Activated naive CD4-positive, alpha-beta T cell treated with anti-CD3 and anti-CD28 coated beads, Interleukin-2, amount 50 U/mL, for 16 hours (primary cell): ENCODE data around the gene LHX3.

Source experiments
- DNase-seq: peaks from one replicate; pipeline ENCODE4 v3.0.0-alpha.2; 2020

The LHX3 gene

DNA sequence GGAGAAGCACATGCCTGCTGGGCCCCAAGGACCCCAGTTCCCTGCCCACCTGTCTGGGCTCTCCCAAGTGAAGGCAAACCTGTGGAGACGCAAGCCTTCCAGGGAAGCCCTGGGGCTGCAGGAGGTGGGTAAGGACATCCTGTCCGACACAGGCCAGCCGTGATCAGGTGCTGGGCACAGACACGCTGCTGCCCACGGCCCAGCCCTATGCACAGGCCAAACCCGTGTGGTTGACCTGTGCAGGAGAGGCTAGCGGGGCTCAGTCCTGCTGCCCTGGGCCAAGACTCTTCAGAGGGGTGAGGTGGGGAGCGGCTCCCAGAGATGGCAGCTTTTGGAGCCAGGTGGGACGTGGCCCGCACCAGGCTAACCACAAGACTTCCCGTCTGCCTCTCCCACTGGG is 14.3 kb downstream of the LHX3 start:
- no peak for DNase-seq

DNA sequence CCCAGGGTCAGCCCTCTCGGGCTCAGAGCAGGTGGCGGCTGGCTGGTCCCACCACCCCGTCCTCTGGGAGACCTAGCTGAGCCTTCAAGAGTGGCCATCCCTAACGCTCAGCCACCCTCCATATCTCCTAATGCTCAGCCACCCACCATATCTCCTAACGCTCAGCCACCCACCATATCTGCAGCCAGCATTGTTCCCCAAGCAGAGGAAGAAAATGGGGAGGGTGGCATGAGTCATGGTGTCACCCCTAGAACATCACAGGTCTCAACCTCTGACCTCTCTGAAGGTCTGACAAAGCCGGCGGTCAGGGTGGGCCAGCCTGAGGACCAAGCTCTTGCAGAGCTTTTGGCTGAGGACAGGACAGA is 14.7 kb downstream of the LHX3 start:
- DNase-seq: no peak

DNA sequence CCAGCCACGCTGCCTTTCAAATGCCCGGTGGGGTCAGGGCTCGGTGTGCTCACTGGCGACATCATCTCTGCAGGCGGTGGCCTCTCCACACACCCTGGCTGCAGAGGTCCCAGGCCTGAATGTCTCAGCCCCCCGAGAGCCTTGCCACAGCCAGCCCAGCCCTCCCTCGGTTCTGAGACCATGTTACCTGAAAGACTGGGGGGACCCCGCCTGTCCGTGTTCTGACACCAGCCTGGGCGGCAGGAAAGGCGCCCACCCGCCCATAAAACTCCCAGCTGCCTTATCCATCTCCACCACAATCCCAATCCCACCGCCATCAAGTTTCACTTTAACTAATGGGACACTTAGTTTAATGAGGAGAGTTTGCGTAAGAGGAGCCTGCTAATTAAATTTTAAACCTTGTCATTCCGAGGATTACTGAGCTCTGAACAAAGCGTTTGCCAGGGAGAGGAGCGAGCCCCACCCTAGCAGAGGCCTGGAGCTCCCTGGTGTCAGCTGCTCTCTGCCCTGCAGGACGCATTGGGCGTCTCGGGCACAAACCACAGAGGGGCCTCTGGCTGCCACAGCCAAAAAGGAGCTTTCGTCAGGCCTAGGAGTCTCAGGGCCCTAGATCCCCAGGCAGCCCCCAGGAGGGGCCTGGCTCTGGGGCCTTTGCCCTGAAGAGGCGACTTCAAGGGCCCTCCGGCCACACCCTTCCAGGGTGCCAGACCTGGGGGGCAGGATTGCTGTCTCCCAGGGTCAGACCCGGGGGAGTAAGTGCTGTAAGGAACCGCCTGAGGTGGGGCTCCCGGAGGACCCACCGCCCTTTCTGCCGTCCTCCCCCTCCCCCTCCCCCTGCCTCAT is 15.3 kb downstream of the LHX3 start:
- no peak for DNase-seq

DNA sequence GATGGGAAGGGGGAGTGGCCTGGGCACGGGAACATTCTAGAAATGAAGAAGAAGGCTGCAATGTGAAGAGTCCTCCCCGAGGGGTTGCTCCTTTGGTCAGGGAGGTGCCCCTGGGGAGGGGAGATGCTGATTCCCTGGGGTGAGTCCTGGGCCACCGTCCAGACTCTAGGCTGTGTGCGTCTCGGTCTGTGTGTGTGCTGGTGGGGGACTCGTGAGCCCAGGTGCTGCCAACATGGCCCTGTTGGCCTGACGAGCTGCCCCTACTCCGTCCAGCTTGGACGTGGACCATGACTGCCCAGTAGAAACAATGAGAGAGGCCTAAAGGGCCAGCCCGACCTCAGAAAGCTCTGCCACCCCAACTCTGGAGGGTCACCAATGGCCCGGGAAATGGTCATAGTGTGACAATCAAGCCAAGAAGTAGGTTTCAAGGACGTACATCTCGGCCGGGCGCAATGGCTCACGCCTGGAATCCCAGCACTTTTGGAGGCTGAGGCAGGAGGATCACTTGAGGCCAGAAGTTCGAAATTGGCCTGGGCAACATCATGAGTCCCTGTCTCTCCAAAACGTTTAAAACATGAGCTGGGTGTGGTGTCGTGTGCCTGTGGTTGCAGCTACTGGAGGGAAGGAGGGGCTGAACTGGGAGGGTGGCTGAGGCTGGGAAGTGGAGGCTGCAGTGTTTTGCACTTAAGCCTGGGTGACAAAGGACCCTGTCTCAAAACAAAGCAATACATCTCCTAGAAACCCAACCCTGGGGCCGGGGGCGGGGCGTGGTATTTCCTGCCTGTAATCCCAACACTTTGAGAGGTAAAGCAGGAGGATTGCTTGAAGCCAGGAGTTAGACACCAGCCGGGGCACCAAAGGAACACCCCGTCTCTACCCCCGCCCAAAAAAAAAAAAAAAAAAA is 17.0 kb downstream of the LHX3 start:
- DNase-seq: no peak

DNA sequence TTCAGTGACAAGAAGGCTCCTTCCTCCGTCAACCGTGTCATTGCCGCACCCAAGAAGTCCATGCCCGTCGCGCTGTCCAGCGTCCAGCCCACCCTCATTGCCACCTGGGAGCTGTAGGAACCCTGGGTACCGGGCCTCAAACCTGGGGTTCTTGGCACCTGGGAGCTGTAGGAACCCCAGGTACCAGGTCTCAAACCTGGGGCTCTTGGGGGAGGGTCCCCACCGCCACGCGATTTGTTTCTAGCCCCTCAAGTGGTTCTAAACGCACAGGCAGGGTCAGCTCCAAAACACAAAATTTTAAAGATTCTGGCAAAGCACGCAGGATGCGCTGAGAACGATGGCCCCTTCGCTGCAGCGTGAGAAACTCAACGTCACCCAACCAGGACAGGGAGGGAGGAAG is 17.7 kb downstream of the LHX3 start:
- DNase-seq: no peak

DNA sequence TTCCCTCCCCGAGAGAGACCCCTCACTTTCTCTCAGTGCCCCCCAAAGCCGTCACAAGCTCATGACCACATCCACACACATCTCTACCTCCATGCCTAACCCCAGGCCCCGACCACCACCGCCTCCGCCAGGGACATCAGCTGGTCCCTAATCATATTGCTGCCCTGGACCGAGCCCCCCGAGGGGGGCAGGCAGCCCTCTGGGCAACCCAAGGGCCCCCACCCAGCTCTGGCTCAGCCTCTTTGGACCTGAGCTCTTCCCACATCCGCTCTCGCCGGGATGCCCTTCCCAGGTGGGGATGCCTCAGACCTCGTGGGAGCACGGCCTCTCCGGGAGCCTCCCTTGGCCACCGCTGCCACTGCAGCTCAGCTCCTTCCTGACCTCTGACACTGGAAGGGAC is 18.5 kb downstream of the LHX3 start:
- no peak for DNase-seq

DNA sequence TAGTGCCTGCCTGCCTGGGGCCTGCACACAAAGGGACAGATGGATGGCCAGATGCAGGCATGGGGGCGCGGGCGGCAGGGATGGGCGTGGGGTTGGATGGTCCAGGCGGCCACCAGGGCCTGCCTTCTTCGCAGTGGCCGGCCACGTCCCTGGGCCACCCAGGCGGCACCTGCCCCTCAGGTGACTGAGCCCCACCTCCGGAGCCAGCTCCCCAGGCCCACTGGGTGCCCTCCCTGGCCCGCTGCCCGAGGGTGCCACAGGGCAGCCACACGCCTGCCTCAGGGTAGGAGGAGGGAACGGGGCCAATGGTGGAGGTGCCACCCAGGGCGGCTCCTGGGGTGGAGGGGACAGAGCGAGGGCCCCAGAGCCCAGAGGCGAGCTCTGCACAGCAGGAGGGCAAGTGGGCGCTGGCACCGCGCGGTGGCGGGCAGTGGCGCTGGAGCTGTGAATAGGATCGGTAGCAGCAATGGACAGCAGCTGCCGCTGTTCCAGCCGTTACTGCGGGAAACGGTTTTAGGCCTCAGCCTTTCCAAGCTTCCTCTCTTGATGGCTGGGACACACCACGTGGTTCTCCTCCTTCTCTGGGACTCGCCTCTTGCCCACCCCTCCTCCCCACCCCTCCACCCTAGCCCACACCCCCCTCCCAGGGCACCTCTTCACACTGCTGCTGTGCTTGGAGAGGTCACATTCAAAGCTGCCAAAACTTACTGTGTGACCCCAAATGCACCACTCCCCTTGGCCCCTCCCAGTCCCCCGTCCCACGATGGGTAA is 19.1 kb downstream of the LHX3 start:
- DNase-seq: no peak

DNA sequence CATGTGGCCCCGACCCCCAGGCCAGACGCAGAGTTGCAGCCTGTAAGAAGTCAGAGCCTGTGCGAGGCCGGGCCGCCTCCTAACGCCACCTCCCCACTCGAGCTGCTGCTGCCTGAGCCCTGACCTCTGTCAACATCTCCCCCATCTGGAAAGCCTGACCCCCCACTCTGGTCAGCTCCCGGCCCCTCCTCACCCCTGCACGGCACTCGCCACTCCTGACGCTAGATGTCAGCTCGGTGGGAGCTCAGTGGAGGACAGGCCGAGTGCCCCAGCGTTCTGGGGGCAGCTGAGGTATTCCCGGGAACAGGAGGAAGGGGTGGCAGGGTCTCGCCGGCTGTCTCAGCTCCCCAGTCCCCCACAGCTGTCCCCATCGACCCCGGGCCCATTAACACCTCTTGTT is 19.9 kb downstream of the LHX3 start:
- no peak for DNase-seq

DNA sequence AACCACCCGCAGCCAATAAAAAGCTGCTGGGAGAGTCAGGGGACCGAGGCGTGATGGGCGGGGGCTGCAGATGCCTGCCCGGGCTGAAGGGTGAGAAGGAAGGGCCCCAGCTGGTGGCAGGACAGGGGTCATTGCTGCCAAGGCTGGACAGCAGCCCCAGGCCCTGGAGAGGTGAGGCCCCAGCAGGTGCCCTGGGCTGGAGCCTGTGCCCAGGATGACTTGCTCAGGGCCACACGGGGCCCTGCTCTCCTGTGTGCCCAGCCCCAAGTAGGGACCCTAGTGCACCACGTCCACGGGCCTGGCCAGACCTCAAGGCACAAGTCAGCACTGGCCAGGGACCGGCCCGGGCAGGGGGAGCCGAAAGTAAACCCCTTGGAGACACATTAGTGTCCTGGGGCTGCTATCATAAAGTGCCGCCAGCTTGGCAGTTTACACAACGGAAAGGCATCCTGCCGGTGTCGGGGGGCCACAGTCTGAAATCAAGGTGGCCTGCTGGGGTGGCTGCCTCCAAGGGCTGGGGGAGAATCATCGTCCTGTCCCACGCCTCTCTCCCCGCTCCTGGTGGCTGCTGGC is 22.0 kb downstream of the LHX3 start:
- no peak for DNase-seq

DNA sequence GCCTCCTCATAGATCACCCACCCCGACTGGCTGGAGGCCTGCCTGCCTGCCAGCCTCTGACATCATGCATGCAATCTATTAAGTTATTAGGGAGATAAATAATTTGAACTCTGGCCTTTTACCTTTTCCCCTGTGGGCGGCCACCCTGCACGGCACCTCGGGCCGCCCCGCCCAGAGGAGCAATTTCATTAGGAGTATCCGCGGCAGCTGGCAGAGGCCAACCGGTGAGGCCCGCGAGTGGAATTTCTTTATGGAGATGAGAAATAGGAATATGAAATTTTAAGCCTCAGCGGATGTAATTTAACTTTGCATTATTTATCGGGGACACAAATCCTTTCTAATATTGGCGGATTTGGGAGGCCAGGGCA is 22.5 kb downstream of the LHX3 start:
- DNase-seq: no peak

DNA sequence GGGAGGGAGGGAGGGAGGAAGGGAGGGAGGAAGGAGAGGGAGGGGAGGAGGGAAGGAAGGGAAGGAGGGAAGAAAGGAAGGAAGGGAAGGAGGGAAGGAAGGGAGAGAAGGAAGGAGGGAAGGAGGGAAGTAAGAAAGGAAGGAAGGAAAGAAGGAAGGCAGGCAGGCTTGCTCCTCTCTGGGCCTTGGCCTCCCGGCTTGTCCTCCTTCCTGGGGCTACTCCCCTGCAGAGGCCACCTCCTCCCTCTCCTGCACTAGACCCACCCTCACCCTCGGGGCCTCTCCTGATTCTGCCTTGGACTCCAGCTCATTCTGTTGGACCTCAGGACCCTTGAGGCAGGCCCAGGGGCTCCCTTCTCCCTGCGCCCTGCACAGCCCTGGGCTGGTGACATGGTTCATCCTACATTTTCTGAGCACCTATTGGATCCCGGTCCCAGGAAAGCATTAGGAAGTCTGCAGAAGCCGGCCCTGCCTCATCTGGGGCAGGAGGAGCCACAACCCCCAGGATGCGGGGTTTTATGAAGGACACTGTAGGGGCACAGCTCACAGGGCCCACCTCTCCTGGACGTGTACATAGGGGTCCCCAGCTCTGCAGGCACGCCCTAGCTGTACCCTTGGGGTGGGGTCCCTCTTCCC is 23.0 kb downstream of the LHX3 start:
- DNase-seq: no peak

DNA sequence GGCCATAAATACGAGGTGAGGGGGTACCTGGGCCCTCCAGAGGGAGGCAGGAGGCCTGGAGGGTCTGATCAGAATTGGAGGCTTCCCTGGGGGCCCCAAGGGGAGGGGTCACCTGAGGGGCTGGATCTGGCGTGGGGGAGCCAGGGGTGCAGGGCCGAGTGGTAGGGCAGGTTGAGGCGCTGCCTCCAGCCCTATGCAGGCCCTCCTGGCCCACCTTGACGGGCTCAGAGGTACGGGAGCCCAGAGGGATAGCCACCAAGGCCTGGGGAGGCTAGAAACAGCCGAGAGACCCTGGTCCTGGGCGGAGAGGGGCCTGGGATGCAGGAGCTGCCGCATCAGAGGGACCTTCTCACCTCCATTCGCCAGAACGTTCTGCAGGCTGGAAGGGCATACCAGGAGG is 24.3 kb downstream of the LHX3 start:
- no peak for DNase-seq

DNA sequence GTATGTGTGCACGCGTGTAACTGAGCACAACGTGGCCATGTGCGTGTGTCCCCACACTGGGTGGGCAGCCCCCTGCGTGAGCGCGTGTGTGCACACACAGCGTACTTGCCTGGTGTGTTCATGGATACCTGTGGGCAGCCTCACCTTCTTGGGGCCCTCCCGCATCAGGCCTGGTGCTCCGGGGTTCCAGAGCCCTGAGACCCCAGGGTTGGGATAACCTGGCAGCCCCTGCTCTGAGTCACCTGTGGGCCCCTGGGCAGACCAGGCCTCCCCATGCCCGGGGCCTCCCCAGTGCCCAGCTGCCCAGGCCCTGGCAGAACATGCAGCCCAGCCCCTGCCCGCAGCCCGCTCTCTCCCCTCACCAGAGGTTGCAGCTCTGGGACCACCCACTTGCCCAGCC is 25.2 kb downstream of the LHX3 start:
- DNase-seq: no peak

DNA sequence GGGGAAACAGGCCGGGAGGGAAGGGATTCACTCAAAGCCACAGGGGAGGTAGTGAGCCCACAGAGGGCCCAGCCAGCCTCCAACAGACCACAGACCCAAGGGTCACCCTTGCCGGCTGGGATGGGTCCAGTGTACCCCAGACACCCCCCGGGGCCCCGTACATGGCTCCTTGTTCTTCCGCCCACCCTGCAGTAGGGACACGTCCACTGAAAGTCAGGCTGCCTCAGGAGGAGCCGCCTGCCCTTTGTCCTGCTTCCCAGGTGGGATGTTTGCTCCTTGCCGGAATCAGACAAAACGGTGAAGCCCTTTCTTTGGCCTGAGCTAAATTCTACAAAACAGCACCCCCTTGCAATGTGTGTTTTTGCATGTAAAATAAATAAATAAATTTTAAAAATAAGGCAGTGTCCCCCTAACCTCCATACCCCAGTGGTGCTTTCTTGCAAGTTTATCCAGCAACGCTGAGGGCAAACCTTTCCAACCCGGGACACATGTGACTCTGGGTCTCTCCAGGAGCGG is 25.8 kb downstream of the LHX3 start:
- no peak for DNase-seq

DNA sequence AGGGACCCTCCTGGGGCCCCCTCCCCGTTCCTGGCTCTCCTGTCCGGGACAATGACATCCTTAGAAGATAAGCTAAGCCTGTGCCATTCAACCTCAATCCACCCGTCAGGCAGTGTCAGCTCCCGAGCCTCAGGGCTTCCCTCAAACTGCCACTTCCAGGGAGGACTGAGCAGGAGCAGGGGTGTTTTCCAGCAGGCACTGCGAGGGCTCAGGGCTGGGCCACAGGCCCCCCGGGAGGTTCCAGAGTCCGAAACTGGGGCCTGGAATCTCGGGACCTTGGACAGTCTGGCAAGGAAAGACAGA is 26.2 kb downstream of the LHX3 start:
- no peak for DNase-seq

DNA sequence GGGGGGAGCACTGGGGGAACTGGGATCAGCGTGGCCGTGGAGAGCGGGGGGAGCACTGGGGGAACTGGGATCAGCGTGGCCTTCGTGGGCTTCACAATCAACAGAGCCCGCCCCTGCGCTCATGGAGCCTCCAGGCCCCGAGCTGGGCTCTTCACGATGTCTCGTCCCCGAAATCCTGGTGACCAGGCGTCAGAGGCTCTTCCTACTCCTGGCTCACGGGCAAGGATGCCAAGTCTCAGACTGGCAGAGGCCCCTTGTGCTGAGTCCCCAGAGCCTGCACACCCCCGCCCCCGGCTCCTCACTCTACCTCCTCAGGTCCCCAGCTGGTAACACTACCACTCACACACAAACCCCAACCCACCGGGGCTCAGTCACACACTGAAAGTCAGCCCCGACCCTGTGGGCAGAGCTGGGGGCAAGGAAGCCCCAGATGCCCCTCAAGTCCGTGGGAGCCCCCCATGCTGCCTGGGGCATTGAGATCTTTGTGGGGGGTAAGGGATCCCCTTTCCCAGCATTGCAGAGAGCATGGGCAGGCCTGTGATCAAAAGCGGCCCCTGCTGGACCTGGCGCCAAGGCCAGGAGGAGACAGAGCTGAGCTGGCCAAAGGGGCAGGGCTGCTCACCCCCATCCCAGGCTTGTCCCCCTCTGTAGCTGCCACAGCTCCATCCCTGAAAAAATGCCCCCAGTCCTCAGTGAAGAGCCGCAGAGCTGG is 26.7 kb downstream of the LHX3 start:
- DNase-seq: no peak

DNA sequence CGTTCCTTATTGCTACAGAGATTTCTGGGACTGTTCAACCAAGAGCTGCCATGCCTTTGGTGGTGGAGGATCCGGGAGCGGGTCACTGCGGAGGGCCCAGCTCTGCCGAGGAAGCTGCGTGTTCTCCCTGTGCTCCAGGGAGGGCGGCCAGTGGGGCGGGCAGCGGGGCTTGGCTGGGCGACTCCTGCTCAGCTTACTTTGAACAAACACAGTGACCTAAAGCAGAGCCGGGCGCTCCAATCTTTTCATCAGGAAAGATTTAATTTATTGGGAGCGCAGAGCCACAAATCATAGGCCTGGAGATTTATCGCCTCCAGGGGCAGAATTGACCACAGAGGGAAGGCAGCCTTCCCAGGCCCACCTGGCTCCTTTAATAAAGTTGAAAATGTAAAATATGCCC is 27.7 kb downstream of the LHX3 start:
- no peak for DNase-seq

DNA sequence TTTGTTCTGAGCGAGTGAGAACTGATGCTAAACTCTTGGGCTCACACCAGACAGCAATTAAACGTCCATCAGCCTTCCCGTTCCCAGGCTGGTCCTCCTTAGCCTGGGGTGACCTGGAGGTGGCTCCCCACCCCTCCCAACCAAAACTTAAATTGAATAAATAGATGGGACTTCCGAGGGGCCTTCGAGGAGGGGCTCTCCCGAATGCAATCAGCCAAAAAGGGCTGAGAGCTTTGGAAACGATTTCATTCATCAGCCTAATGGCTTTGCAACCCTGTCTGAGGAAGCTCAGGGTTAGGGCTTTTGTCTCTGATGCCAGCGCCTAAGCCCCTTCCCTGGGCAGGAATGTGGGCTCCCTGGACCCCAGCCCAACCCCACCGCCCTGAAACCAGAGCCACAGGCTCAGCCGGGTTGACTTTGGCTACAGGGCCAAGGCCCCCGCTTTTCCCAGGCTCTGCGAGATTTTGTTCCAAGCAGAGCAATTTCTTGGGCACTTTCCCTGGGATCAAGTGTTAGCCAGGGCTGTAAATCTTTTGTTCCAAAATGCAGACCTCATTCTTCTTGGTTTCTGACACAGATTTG is 29.2 kb downstream of the LHX3 start:
- DNase-seq: no peak

DNA sequence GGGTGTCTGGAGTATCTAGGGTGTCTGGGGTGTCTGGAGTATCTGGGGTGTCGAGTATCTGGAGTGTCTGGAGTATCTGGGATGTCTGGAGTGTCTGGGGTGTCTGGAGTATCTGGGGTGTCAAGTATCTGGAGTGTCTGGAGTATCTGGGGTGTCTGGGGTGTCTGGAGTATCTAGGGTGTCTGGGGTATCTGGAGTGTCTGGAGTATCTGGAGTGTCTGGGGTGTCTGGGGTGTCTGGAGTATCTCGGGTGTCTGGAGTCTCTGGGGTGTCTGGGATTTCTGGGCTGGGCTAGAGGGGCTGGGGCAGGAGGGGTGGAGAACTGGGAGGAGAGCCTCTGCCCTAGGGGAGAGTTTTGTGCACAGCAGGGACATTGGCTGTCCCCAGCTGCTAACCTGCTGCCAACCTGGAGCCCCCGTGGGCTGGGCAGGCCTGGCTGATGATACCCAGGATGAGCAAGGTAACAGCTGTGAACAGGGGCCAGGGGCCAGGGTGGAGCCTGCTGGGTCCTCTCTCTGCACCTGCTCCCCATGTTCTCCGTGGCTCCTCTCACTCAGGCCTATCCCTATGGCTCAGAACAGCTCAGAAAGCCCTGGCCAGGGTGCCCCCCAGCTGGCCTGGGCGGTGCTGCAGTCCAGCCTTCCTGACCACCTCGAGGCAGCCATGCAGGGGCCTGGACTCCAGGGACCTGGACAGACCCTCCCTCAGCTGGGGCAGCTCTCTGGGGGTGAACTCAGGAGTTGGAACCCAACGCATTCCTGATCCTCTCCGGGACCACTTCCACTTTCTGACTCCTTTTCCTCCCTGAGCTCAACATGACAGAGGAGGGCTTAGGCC is 29.9 kb downstream of the LHX3 start:
- DNase-seq: no peak

DNA sequence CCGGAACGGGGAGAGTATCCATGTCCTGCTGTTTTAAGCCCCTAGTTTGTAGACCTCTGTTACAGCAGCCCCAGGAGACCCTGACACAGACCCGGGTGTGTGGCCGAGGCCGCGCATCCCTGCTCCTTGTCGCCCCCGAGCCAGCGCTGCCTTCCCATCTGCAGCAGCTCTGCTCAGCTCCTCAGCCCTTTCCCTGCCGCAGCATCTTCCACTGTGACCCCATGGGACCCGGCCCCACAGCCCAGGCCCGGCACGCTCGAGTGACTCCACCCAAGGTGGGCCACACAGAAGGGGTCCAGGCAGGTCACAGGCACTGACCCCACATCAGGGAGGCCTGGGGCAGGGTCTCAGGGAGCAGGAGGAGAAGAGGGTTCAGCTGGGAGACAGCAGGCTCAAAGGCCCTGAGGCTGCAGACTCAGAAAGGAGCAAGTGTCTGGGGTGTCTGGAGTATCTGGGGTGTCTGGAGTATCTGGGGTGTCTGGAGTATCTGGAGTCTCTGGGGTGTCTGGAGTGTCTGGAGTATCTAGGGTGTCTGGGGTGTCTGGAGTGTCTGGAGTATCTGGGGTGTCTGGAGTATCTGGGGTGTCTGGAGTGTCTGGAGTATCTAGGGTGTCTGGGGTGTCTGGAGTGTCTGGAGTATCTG is 31.2 kb downstream of the LHX3 start:
- no peak for DNase-seq
